ENCODE results near the gene C1QTNF6.
"Not testable (repeated sequence)": the region's sequence is repeated elsewhere in the genome, so short reads cannot be mapped to it uniquely, and the experiment has no call there.

Gene C1QTNF6

DNA sequence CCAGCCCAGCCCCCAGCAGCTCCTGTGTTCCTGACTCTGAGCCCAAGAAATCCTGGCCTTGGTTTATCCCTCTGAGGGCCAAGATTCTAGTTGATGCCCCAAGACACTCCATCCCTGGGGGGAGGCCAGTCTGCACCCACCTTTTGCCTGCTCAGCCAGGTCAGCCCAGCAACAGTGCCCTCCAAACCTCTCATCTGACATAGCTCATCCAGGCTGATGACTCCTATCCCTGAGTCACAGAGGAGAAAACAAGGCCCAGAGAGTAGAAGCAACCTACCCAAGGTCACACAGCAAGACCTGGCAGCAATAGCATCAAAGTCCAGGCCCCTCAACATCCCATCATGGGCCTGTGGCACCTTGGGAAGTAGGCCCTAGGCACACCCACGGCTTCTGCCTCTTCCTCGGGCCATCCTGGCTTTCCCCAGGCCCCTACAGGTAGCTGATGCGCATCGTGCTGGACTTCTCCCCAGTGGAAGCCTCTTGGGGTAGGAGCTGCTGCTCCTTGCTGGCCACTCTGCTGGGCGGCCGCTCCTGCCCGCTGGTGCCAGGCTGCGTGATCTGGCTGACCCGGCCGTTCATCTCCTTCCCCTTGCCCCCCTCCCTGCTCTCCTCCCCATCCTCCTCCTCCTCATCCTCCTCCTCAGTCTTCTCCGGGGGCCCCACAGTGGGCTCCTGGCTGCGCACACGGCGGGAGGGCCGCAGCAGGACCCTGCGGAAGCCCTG is 18.2 kb upstream of the C1QTNF6 start:
- no peak for DNase-seq

- DNase-seq = no peak
These were observed 17.0 kb upstream of the C1QTNF6 start for GRCh38 chr22:37205046-37205445.

- DNase-seq = no peak
These were observed 16.1 kb upstream of the C1QTNF6 start for GRCh38 chr22:37204045-37204655.

GRCh38 chr22:37203354-37204044 is 15.5 kb upstream of the C1QTNF6 start:
- DNase-seq = no peak

- DNase-seq = no peak
These were observed 14.7 kb upstream of the C1QTNF6 start for GRCh38 chr22:37202716-37203115.

DNA sequence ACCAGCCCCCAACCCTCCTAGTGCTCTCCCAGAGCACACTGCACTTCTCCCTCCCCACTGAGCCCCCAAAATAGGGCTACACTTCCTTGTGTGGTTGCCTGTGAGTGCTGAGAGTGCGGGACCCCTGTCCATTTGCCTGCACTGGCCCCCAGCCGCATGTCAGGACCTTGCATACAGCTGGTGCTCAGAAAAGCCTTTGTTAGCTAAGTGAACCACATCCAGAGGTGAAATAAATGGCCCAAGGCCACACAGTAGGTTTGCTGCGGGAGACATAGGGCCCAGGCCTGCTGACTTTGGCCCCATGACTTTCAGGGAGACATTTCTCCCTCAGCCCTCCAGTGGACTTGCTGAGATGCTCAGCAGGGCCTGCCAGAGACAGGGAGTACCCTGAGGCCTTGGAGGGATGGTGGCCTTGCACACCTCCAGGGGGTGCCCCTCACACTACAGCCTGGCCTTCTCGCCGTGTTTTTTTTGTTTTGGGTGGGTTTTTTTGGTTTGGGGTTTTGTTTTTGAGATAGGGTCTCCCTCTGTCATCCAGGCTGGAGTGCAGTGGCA is 14.0 kb upstream of the C1QTNF6 start:
- DNase-seq = no peak

GRCh38 chr22:37201443-37201820 is 13.4 kb upstream of the C1QTNF6 start:
- DNase-seq = not testable (repeated sequence)

- DNase-seq = no peak
These were observed 11.7 kb upstream of the C1QTNF6 start for GRCh38 chr22:37199760-37200108.

- peak; percentile 84 for DNase-seq
These were observed 11.2 kb upstream of the C1QTNF6 start for GRCh38 chr22:37199103-37199759.

GRCh38 chr22:37198258-37199102 is 10.4 kb upstream of the C1QTNF6 start:
- no peak for DNase-seq

DNA sequence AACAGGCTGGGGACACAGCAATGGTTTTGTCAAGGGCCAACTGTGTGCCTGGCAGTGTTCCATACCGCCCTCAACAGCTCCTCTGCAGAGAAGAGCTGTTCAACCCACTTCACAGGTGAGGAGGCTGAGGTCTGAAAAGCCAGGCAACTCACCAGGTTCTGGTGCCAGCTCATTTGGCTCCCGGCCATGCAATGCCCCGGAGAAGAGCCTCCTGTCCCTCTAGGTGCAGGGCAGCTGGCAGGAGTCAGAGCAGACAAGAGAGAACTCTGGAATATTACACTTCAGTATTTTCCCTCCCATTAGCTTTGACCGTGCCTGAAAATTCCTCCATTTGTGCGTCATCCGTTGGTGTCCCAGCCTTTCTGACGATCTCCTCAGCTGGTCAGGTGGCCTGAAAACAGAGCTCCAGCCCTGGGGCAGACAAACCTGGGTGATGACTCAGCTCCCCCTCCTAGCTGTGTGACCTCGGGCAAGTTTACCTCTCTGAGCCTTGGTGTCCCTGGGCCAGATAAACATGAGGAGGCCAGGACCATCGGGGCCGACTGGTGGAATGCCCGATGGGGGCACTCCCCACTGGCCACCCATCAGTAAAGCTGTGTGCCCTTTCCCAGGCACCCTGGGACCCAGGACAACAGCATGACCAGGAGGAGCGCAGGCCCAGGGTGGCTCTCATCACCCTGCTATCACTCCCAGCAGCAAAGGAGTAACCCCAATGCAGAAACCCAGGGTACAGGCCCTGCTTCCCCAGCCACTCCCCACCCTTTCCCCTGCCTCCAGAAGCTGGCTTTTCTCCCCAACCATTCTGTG is 9.6 kb upstream of the C1QTNF6 start:
- no peak for DNase-seq

DNA sequence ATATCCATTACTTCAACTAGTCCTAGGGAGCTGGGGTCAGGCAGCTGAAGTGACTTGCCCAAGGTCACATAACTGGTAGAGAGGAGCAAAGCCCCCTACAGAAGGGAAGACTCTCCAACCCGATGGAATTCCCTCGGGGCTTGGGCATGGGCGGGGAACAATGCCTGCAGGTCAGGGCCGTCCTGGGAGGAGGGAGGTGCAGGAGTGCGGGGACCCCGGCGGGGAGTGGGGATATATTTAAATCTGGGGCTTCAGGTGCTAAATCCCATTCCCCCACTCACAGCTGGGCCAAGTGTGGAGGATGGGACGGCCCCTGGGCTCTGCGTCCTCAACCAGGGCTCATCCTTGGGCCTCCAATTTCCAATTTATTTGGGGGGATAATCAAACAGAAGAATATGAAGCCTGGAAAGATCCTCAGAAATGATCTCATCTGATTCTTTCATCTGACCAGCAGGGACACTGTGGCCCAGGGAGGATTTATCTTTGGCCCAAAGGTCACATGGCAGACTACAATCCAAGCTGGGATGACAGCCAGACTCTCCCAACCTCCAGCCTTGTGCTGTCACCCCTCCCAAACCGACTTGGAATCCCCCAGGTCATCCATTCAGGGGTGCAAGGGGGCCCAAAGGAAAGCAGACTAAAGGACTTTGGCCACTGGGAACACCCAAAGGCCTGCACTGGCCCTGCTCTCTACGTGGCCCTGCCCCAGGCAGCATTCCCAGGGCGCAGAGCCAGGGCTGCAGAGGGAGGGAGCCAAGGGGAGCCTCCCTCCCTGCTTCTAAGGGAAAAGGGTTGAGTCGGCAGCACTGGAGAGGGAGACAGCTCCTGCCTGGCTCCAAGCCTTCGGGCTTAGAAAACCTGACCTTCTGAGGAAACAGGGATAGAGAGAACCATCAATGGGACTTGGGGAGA is 8.7 kb upstream of the C1QTNF6 start:
- DNase-seq = no peak

GRCh38 chr22:37195921-37196320 is 7.9 kb upstream of the C1QTNF6 start:
- no peak for DNase-seq

- no peak for DNase-seq
These were observed 6.7 kb upstream of the C1QTNF6 start for GRCh38 chr22:37194750-37195149.

DNA sequence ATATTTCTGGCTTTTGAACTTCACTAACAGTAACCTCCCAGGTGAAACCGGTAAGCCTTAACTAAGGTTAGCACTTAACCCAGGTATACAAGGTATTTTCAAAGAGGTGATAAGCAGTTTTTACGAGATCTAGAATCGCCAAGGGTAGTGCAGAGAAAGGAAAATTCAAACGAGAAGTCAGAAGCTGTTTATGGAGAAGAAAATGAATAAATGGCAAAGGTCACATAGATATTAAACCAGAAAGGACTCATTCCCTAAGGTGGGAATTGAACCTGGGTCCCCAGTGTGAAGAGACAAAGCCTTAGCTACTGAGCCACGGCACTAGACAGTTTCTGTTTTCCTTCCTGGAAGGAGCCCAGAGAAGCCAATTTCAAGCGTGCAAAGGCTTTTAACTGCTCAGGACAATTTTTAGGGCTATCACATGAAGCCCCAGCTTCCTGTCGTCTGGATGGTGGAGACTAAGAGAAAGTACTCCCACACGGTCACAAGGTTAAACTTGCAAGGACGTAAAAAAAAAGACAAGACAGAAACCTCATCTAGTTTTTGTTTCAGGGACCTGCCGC is 5.7 kb upstream of the C1QTNF6 start:
- DNase-seq = no peak

GRCh38 chr22:37192741-37193140 is 4.7 kb upstream of the C1QTNF6 start:
- no peak for DNase-seq

DNA sequence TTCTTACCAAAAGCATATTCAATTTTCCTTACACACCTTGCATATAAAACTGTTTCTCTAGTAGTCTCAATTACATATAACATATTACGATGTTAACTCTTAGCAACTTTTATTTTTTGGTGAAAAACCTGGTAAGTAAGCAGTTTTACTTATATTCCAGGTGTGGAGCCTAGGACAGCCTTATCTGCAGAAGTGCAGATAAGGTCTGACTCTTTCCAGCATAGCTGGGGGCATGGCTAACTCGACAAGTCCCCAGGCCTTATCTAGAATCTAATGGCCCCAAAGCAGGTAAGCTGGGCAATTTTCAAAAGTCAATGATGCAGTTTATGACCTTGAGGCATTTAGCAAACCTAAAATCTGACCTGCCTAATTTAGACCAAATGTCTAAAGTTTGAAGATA is 4.2 kb upstream of the C1QTNF6 start:
- DNase-seq = no peak

DNA sequence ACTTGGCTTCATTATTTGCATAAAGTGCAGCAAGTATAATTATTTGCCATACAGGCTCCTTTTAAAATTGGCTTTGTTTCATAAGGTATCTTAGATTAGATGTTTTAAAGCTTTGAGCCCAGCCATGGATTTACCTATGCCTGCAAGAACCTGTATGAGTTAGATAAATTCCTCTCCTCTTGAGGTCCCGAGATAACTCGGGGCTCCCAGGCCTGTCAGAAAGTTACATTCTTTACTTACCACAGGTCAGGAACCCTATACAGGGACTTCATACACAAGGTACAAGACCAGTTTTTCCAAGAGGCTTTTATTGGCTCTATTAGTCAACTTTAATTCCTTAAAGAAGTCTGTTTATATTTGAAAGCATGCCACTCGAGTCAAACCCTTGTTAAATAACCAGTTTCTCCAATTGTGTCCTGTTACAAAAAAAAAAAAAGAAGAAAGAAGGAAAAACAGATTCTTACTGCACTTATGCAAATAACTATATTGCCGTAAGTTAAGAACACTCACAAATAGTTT is 2.3 kb upstream of the C1QTNF6 start:
- DNase-seq = no peak

GRCh38 chr22:37188901-37189466 is 937 bp upstream of the C1QTNF6 start:
- no peak for DNase-seq

GRCh38 chr22:37187552-37187890 is 526 bp downstream of the C1QTNF6 start:
- DNase-seq = no peak

Measured in DMS79 (cell line).